HG03108 (cell line): Measurements from ENCODE around the gene FBN1.

Source experiments
- ATAC-seq: cut with Tn5 transposase; IDR thresholded peaks from one replicate; pipeline ENCODE4 v1.9.1; 2021; ENCODE audit warnings: moderate library complexity; ENCODE audit not compliant: unreplicated experiment

The FBN1 gene

GRCh38 chr15:48556159-48556897 is 89.2 kb downstream of the FBN1 start:
- no peak for ATAC-seq

GRCh38 chr15:48555241-48555881 is 90.1 kb downstream of the FBN1 start:
- ATAC-seq = no peak

- no peak for ATAC-seq
Observed at GRCh38 chr15:48554112-48554511, 91.4 kb downstream of the FBN1 start.

- no peak for ATAC-seq
Observed at GRCh38 chr15:48553559-48553958, 92.0 kb downstream of the FBN1 start.

GRCh38 chr15:48550822-48551525 is 94.5 kb downstream of the FBN1 start:
- ATAC-seq = no peak

- ATAC-seq = no peak
Observed at GRCh38 chr15:48548455-48548854, 97.1 kb downstream of the FBN1 start.

GRCh38 chr15:48547286-48547685 is 98.2 kb downstream of the FBN1 start:
- ATAC-seq = no peak

GRCh38 chr15:48546296-48546695 is 99.2 kb downstream of the FBN1 start:
- ATAC-seq = no peak

GRCh38 chr15:48544778-48545177 is 100.7 kb downstream of the FBN1 start:
- ATAC-seq = no peak

GRCh38 chr15:48541341-48542278 is 103.9 kb downstream of the FBN1 start:
- peak; percentile 90 for ATAC-seq

GRCh38 chr15:48540756-48541155 is 104.8 kb downstream of the FBN1 start:
- ATAC-seq = no peak

GRCh38 chr15:48538941-48539340 is 106.6 kb downstream of the FBN1 start:
- no peak for ATAC-seq

GRCh38 chr15:48537271-48538113 is 108.0 kb downstream of the FBN1 start:
- ATAC-seq = no peak

- ATAC-seq = no peak
Observed at GRCh38 chr15:48536681-48537091, 108.8 kb downstream of the FBN1 start.

- no peak for ATAC-seq
Observed at GRCh38 chr15:48533982-48534381, 111.5 kb downstream of the FBN1 start.

- ATAC-seq = no peak
Observed at GRCh38 chr15:48532946-48533345, 112.6 kb downstream of the FBN1 start.

- no peak for ATAC-seq
Observed at GRCh38 chr15:48530528-48530927, 115.0 kb downstream of the FBN1 start.

- ATAC-seq = no peak
Observed at GRCh38 chr15:48528921-48529320, 116.6 kb downstream of the FBN1 start.

GRCh38 chr15:48527517-48527916 is 118.0 kb downstream of the FBN1 start:
- ATAC-seq = no peak

GRCh38 chr15:48522911-48523310 is 122.6 kb downstream of the FBN1 start:
- ATAC-seq = no peak
